MCF 10A (cell line): ENCODE measurements around the gene IKBKE. TPM values are rescaled to one million over a fixed set of nuclear protein-coding genes. Genes with fewer than 3 reads are reported as not detected.

ENCODE experiments used
- BruUV-seq: library from RNA; stranded (reverse); fragments of 400-500 nt; replicated peaks from 2 replicates; lab custom pipeline; 2021; lab: Mats Ljungman, UMichigan
- CTCF ChIA-PET: fragments of 300-600 bp; sonication (Branson Sonifier 250); formaldehyde crosslinking; extraction: SDS; loops from one replicate; lab custom pipeline; 2021; ENCODE audit warnings: antibody characterized with exemption, inconsistent platforms; lab: Yijun Ruan, JAX
- POLR2A ChIA-PET: fragments of 300-600, 350-650 bp; sonication (Branson Sonifier 250); formaldehyde crosslinking; extraction: SDS; loops from one replicate; lab custom pipeline; 2020; ENCODE audit warnings: antibody characterized with exemption, inconsistent platforms; lab: Yijun Ruan, JAX
- DNase-seq: peaks from one replicate; pipeline ENCODE4 v3.0.0-alpha.2; 2018; ENCODE audit not compliant: unreplicated experiment
- H3K27ac Mint-ChIP-seq: one replicate; pipeline ENCODE4 v1.8.0; 2022; ENCODE audit warnings: mild to moderate bottlenecking, low read depth, mixed read lengths; ENCODE audit not compliant: unreplicated experiment
- H3K27me3 Mint-ChIP-seq: one replicate; pipeline ENCODE4 v1.8.0; 2022; ENCODE audit warnings: mixed read lengths; ENCODE audit not compliant: insufficient read depth, unreplicated experiment
- H3K36me3 Mint-ChIP-seq: one replicate; pipeline ENCODE4 v1.8.0; 2022; ENCODE audit warnings: mild to moderate bottlenecking, moderate library complexity, mixed read lengths; ENCODE audit not compliant: insufficient read depth, unreplicated experiment
- H3K4me1 Mint-ChIP-seq: one replicate; pipeline ENCODE4 v1.8.0; 2022; ENCODE audit warnings: mixed read lengths; ENCODE audit not compliant: insufficient read depth, unreplicated experiment
- H3K4me3 Mint-ChIP-seq: one replicate; pipeline ENCODE4 v1.8.0; 2022; ENCODE audit warnings: mild to moderate bottlenecking, moderate library complexity, mixed read lengths; ENCODE audit not compliant: unreplicated experiment
- H3K9me3 Mint-ChIP-seq: one replicate; pipeline ENCODE4 v1.8.0; 2022; ENCODE audit warnings: mixed read lengths; ENCODE audit not compliant: unreplicated experiment
- CTCF ChIP-seq: fragments of 200-600 bp; IDR thresholded peaks from one replicate; pipeline ENCODE4 v1.8.0; 2022; ENCODE audit warnings: antibody characterized with exemption, mild to moderate bottlenecking; ENCODE audit not compliant: unreplicated experiment
- intact Hi-C: fragments of 100-400 bp; cut with micrococcal nuclease; formaldehyde crosslinking; loops from 2 replicates; pipeline ENCODE4 v1.14.1; 2022
- total RNA-seq: library from RNA; stranded (reverse); gene quantifications from 2 replicates; pipeline ENCODE4 v1.2.3, GENCODE V29; 2022

Gene IKBKE
- total RNA-seq, 1 experiment from 2014 or later: 12.1 TPM

- DNase-seq: no peak
- no peak overlapping the region for H3K27ac Mint-ChIP-seq
- H3K4me1 Mint-ChIP-seq: peaks cover 30% of the 10 kb centered on the region
- intact Hi-C loops: no loop called here
- H3K36me3 Mint-ChIP-seq: no peaks in the 10 kb centered on the region
- BruUV-seq: no TSS peak
- TF ChIP-seq CTCF: no peak
- CTCF ChIA-PET: interaction anchor here (1.1 to 3.7 kb wide), 6 partner anchors 12 to 68 kb away, joined by 3 to 19 read pairs (median 4); no protein-coding TSS in a partner anchor
- H3K4me3 Mint-ChIP-seq: no peak overlapping the region
- no peaks in the 10 kb centered on the region for H3K9me3 Mint-ChIP-seq
- no peaks in the 10 kb centered on the region for H3K27me3 Mint-ChIP-seq
- POLR2A ChIA-PET: interaction anchor here (1.1 to 1.2 kb wide), 2 partner anchors 17 to 20 kb away, joined by 3 read pairs; no protein-coding TSS in a partner anchor
These were observed 47.9 kb downstream of the IKBKE start for GRCh38 chr1:206518206-206518605.

GRCh38 chr1:206518743-206519142, 48.5 kb downstream of the IKBKE start:
- POLR2A ChIA-PET: interaction anchor here (1.1 kb wide), 1 partner anchor 17 kb away, joined by 3 read pairs; no protein-coding TSS in a partner anchor
- no peaks in the 10 kb centered on the region for H3K27me3 Mint-ChIP-seq
- intact Hi-C loops: no loop called here

GRCh38 chr1:206521127-206521526, 50.9 kb downstream of the IKBKE start:
- DNase-seq: no peak
- intact Hi-C loops: no loop called here
- TF ChIP-seq CTCF: no peak
- POLR2A ChIA-PET: interaction anchor here (1.3 kb wide), 1 partner anchor 14 kb away, joined by 3 read pairs; the partner anchor contains the start of gene RASSF5
- H3K27me3 Mint-ChIP-seq: no peaks in the 10 kb centered on the region
- no peaks in the 10 kb centered on the region for H3K36me3 Mint-ChIP-seq
- H3K4me1 Mint-ChIP-seq: peaks cover 17% of the 10 kb centered on the region
- CTCF ChIA-PET: interaction anchor here (0.6 to 2.5 kb wide), 5 partner anchors 14 to 61 kb away, joined by 3 to 21 read pairs (median 3); no protein-coding TSS in a partner anchor
- no peak overlapping the region for H3K4me3 Mint-ChIP-seq
- no peak overlapping the region for H3K27ac Mint-ChIP-seq
- no peaks in the 10 kb centered on the region for H3K9me3 Mint-ChIP-seq
- no TSS peak for BruUV-seq

More at GRCh38 chr1:206518743-206519142, 48.5 kb downstream of the IKBKE start:
- no peak for TF ChIP-seq CTCF
- Mint-ChIP-seq H3K27ac (no peak overlapping the region), H3K4me3 (no peak overlapping the region), H3K4me1 (peaks cover 25% of the 10 kb centered on the region), H3K9me3 (no peaks in the 10 kb centered on the region), H3K36me3 (no peaks in the 10 kb centered on the region)
- CTCF ChIA-PET: interaction anchor here (1.0 to 3.7 kb wide), 6 partner anchors 13 to 67 kb away, joined by 3 to 19 read pairs (median 4); no protein-coding TSS in a partner anchor
- DNase-seq: no peak
- no TSS peak for BruUV-seq

- H3K4me3 Mint-ChIP-seq: no peak overlapping the region
- BruUV-seq: no TSS peak
These were observed 51.6 kb downstream of the IKBKE start for GRCh38 chr1:206521694-206522402.

More at GRCh38 chr1:206521694-206522402, 51.6 kb downstream of the IKBKE start:
- intact Hi-C loops: no loop called here
- CTCF ChIA-PET: interaction anchor here (0.7 to 2.5 kb wide), 6 partner anchors 15 to 62 kb away, joined by 3 to 21 read pairs (median 4); no protein-coding TSS in a partner anchor
- Mint-ChIP-seq H3K36me3 (no peaks in the 10 kb centered on the region), H3K4me1 (peaks cover 18% of the 10 kb centered on the region), H3K27ac (no peak overlapping the region), H3K9me3 (no peaks in the 10 kb centered on the region), H3K27me3 (no peaks in the 10 kb centered on the region)
- DNase-seq: no peak
- no peak for TF ChIP-seq CTCF
- POLR2A ChIA-PET: interaction anchor here (1.3 to 2.0 kb wide), 3 partner anchors 11 to 16 kb away, joined by 3 to 9 read pairs (median 4); partner anchors contain the start of gene RASSF5
